GM03348 (cell line): ENCODE measurements around the gene ANKRD40.
"Not testable (repeated sequence)": the region's sequence is repeated elsewhere in the genome, so short reads cannot be mapped to it uniquely, and the experiment has no call there.

Source experiments
- DNase-seq: peaks from one replicate; pipeline ENCODE4 v3.0.0; 2012; ENCODE audit warnings: low spot score

The ANKRD40 gene

DNA sequence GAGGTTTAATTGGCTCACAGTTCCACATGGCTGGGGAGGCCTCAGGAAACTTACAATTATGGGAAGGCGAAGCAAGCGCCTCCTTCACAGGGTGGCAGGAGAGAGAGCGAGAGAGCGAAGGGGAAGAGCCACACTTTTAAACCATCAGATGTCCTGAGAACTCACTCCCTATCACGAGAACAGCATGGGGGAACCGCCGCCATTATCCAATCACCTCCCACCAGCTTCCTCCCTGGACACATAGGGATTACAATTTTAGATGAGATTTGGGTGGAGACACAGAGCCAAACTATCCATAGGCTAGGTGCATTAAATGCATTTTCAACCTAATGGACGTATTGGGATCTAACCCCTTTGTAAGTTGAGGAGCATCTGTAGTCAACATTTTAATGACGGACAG is 4.9 kb upstream of the ANKRD40 start:
- no peak for DNase-seq

DNA sequence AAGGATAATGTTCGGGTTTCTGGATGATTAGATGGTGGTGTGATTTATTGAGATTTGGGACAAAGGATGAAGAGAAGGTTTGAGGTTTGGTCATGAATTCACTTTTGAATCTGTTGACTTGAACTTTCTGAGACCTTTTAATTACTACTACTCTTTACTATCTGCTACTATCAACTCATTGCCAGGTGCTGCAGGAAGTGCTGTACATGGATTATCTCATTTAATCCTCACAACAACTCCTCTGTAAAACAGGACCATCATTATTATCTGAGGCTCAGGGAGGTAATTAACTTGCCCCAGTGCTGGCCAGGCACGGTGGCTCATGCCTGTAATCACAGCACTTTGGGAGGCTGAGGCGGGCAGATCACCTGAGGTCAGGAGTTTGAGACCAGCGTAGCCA is 2.9 kb upstream of the ANKRD40 start:
- no peak for DNase-seq

DNA sequence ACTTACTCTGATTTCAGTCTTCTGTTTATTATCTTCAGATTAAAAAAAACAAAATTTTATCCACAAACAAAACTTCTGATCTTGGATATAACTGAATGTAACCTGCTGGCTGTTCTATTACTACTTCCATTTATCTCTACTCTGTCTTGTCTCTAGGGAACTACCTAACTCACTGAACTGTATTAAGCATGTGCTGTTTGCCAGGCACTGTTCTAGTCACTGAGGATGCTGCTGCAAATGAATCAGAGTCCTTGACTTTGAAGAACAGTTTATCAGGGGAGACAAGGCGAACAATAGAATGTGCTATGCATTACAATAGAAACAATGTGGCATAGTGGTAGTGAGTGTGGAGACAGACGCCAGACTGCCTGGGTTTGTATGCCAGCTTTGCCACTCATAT is 2.3 kb upstream of the ANKRD40 start:
- DNase-seq, result no peak

GRCh38 chr17:50709053-50709452 is 1.3 kb upstream of the ANKRD40 start:
- DNase-seq, result not testable (repeated sequence)

DNA sequence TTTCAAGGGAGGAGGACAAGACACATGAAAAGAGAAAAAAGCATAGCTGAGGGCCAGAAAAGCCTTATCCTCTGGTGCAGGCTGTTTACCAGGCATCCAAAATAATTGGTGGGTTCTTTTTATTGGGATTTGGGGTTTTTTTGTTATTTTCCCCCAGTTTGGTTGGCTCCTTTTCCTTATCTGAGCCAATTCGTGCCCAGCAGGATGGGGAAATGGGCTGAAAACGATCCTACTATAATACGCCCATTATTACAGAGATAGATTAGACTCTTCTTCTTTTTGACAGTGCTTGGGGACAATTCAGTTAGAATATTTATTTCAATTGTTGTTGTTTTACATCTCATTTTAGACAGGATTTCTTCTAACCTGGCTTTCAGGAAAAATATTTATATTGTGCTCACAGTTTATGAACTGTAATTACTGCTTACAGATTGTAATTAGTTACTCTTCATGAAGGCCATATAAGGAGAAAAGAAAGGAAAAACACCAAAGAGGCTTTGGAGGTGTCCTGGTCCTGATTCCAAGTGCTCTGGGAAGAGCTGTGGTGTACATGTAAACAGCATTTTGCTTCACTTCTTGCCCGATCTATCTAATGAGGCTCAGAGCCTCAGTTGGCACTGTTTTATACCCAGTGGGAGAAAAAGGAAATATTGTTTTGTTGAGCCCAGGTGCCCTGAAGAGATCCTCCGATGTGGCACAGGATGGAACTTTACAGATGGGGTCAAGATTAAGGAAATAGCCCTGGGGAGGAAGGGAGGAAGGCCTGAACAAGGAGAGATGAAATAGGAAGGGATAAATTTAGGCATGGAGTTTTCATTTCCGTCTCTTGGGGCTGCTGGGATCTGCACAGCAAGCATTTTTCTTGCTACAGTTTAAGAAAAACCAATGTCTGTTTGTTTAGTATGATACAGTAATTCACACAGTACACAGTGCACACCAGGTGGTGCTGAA is 611 bp upstream of the ANKRD40 start:
- peak; percentile 36 for DNase-seq

GRCh38 chr17:50703162-50703561 is 4.6 kb downstream of the ANKRD40 start:
- no peak for DNase-seq

- no peak for DNase-seq
Measured at GRCh38 chr17:50699410-50699809, 8.3 kb downstream of the ANKRD40 start.

DNA sequence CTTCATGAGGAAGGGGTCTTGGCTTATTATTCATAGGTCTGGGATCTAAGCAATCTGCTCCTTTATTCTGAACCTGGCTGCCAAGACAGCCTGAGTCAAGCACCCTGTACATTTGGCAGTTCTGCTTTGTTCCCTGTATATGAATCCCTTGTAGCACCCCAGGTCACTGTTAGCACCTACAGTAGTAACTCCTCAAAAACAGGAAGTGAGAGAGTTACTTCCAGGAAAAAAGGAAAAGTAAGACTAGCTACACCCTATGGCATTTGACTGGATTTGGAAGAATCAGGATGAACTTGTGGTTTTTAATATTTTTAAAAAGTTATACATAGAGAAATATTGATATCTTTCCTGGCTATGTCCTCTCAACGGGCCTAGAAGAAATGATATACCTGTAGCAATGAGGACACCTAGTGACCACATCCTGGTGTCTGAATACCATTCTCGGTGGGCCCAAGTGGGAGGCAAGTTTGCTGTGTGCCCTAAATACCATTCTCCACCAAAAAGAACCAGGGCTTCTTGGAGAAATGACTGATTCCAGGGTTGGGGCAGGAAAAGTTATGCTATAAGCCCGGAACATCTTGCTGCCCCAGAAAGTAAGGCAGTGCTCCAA is 9.9 kb downstream of the ANKRD40 start:
- DNase-seq, result no peak

GRCh38 chr17:50697062-50697461 is 10.7 kb downstream of the ANKRD40 start:
- DNase-seq, result no peak

- no peak for DNase-seq
Measured at GRCh38 chr17:50696365-50696879, 11.3 kb downstream of the ANKRD40 start.

DNA sequence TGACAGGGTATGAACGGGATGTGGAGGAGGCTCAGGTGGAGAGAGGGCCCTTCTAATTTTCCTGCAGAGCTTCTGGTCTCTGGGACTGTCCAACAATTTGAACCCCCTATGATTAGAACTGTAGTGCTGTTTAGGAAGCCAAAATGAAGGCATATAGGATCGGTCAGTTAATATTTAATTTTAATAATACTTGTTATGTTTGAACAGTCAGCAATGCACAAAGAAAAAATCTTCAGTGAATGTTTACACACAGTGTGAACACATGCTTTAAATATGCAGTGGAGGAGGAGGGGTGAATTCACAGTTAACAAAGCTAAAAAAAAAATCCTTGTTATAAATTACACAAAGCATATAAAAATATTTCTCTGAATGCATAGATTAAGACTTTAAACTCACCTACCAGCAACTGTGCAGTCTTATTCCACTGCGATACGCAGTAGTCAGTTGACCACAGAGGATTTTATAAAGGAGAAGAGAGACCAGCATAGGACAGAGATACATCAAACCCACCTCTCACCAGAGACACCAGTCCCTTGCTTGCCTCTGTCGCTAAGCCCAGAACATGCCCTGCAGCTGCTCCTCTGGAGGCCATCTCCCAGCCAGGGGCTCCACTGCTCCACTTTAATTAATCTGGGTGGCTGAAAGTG is 14.6 kb downstream of the ANKRD40 start:
- peak; percentile 48 for DNase-seq

GRCh38 chr17:50692448-50693035 is 15.2 kb downstream of the ANKRD40 start:
- no peak for DNase-seq

GRCh38 chr17:50691550-50692447 is 15.9 kb downstream of the ANKRD40 start:
- no peak for DNase-seq

DNA sequence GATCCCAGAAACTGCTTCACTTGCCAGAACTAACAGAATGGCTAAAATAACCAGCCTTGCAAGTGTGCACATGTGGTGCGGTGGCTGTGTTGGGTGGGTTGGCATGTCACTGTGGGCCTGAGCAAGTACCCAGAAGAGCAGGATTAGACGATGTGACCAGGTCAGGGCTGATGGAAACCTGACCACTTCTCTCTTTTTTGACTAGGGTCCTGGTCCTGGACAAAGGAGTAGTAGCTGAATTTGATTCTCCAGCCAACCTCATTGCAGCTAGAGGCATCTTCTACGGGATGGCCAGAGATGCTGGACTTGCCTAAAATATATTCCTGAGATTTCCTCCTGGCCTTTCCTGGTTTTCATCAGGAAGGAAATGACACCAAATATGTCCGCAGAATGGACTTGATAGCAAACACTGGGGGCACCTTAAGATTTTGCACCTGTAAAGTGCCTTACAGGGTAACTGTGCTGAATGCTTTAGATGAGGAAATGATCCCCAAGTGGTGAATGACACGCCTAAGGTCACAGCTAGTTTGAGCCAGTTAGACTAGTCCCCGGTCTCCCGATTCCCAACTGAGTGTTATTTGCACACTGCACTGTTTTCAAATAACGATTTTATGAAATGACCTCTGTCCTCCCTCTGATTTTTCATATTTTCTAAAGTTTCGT is 16.7 kb downstream of the ANKRD40 start:
- DNase-seq, result no peak

DNA sequence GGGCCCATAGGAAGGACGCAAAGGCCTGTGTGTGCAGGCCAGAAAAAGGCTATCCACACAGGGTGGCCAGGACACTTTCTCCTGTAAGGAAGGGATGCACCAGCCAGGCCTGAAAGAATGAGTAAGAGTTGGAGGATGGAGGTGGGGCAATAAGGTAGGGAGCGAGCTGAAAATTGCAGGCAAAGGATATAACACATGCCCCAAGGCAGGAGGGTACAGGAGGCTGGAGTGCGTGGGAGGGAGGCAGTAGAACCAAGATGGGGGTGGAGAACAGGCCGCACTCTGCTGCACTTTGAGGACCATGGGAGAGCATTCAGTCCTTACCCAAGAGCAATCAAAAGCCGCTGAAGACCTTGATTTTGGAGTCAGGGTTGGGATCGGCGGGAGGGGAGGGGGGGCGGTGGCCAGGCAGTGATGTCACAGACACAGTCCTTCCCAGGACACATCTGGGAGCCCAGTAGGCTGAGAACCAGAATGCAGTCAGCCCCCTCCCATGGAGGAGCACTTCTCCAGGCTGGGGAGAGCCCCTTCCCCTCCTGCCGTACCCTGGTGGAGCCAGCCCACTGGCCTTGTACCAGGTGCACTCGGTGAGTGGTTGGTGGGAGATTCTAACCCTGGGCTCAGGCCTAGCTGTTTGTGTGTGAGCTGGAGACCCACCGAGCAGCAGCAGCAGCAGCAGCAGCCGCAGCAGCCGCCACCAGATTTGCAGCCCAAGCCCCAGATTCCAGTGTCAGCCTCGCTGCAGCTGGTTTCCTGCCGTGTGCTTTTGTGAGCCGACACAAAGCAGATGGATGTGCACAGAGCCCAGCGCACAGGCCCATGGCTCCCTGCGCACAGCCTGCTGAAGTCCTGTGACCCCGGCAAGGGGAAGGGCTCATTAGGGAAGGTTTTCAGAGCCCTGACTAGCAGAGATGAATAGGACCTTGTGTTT is 17.5 kb downstream of the ANKRD40 start:
- no peak for DNase-seq

DNA sequence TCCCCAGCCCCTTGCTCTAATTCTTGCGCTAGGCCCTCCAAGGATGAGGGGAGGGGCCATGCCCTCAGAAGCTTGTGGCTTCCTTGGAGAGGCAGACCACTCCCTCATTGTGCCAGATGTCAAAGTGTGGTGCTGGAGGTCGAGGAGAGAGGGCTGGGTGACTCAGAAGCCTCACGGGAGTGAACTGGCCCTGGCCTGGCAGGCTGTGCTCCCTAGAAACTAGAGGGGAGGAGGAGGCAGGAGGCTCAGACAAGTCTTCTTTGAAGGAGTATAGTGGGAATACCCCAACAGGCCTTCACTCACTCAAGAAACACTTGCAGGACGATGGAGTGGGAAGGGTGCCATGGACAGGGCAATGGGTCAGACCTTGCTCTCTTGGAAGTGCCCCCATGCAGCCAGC is 18.5 kb downstream of the ANKRD40 start:
- peak; percentile 74 for DNase-seq

- no peak for DNase-seq
Measured at GRCh38 chr17:50688245-50688644, 19.5 kb downstream of the ANKRD40 start.

DNA sequence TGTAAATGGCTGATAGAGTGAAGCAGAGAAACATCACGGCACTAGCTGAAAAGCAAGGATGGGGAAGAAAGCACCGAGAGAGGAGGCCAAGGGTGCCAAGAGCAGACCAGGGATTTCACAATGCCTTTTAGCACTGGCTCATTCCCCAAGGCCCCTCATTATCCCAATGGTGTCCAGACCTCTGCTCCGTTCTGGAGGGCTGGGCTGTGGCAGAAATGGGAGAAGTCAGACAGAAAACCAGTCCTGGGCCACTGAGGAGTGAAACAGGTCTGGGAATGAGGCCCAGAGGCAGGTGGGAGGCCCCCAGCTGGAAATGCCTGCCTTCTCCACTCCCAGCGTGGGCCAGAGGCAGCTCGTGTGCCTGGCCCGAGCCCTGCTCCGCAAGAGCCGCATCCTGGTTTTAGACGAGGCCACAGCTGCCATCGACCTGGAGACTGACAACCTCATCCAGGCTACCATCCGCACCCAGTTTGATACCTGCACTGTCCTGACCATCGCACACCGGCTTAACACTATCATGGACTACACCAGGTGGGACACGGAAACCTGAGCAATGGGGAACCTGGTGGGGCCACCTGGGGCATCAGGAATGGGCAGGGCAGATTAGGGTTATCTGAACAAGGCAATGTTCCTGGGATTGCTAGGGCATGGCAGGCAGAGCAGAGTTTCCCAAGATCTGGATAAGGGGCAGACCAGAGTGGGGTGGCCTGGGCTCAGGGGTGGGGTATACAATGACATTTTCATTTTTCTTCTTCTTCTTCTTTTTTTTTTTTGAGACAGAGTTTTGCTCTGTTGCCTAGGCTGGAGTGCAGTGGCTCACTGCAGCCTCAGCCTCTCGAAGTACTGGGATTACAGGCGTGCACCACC is 20.3 kb downstream of the ANKRD40 start:
- DNase-seq, result peak; percentile 69
